Mesothelial cell of epicardium (in vitro differentiated cells): ENCODE data around the gene LIN54. TPM values are rescaled to one million over a fixed set of nuclear protein-coding genes. Genes with fewer than 3 reads are reported as not detected.

Experiments used
- DNase-seq, 2 experiments: peaks; one replicate each; pipeline ENCODE4 v3.0.0; 2021; ENCODE audit warnings: low spot score in 2 of 2; ENCODE audit not compliant: unreplicated experiment in 2 of 2
- H3K27ac Mint-ChIP-seq: 2 replicates; pipeline ENCODE4 v1.8.0; 2021; ENCODE audit warnings: mixed read lengths
- H3K27me3 Mint-ChIP-seq: 2 replicates; pipeline ENCODE4 v1.8.0; 2021; ENCODE audit warnings: low read depth, mixed read lengths
- H3K36me3 Mint-ChIP-seq: 2 replicates; pipeline ENCODE4 v1.8.0; 2021; ENCODE audit warnings: mixed read lengths
- H3K4me1 Mint-ChIP-seq: 2 replicates; pipeline ENCODE4 v1.8.0; 2021; ENCODE audit warnings: mixed read lengths
- H3K4me3 Mint-ChIP-seq: 2 replicates; pipeline ENCODE4 v1.8.0; 2021; ENCODE audit warnings: mild to moderate bottlenecking, moderate library complexity, mixed read lengths
- H3K9me3 Mint-ChIP-seq: 2 replicates; pipeline ENCODE4 v1.8.0; 2021; ENCODE audit warnings: mixed read lengths
- CTCF ChIP-seq: fragments of 200-600 bp; sonication (generic); IDR thresholded peaks from one replicate; pipeline ENCODE4 v1.5.0; 2021; ENCODE audit warnings: antibody characterized with exemption; ENCODE audit not compliant: unreplicated experiment
- total RNA-seq: library from RNA; stranded (reverse); gene quantifications from 3 replicates; pipeline ENCODE4 v1.2.1, GENCODE V29; 2021

Gene LIN54
- total RNA-seq, 1 donor from 2014 or later, result 12.9 TPM

GRCh38 chr4:83013420-83013867 lies 2.8 kb upstream of the LIN54 start:
- no peaks in the 10 kb centered on the region for H3K27me3 Mint-ChIP-seq
- H3K9me3 Mint-ChIP-seq, result no peaks in the 10 kb centered on the region
- H3K4me3 Mint-ChIP-seq, result peak overlapping the region; percentile 89
- peaks cover 33% of the 10 kb centered on the region for H3K4me1 Mint-ChIP-seq
- H3K27ac Mint-ChIP-seq, result peak overlapping the region; percentile 97
- H3K36me3 Mint-ChIP-seq, result no peaks in the 10 kb centered on the region
- no peak for TF ChIP-seq CTCF
- no peak for DNase-seq

- Mint-ChIP-seq H3K4me3 (peak overlapping the region; percentile 89), H3K27ac (peak overlapping the region; percentile 97), H3K27me3 (no peaks in the 10 kb centered on the region), H3K9me3 (no peaks in the 10 kb centered on the region), H3K4me1 (peaks cover 33% of the 10 kb centered on the region), H3K36me3 (no peaks in the 10 kb centered on the region)
- DNase-seq, result peak; percentile 96 to 98
- TF ChIP-seq CTCF, result peak; percentile 51
Measured at GRCh38 chr4:83012687-83013419, 2.2 kb upstream of the LIN54 start.

GRCh38 chr4:83012200-83012686 lies 1.6 kb upstream of the LIN54 start:
- Mint-ChIP-seq H3K9me3 (no peaks in the 10 kb centered on the region), H3K27ac (peak overlapping the region; percentile 95), H3K27me3 (no peaks in the 10 kb centered on the region), H3K4me3 (peak overlapping the region; percentile 86), H3K36me3 (no peaks in the 10 kb centered on the region), H3K4me1 (peaks cover 33% of the 10 kb centered on the region)
- DNase-seq, result peak; percentile 25 to 61
- TF ChIP-seq CTCF, result no peak

- Mint-ChIP-seq H3K4me1 (peaks cover 33% of the 10 kb centered on the region), H3K36me3 (no peaks in the 10 kb centered on the region), H3K4me3 (peak overlapping the region; percentile 86), H3K9me3 (no peaks in the 10 kb centered on the region), H3K27me3 (no peaks in the 10 kb centered on the region), H3K27ac (peak overlapping the region; percentile 95)
- DNase-seq, result no peak
- no peak for TF ChIP-seq CTCF
Measured at GRCh38 chr4:83011689-83012199, 1.1 kb upstream of the LIN54 start.

- DNase-seq, result no peak
- no peaks in the 10 kb centered on the region for H3K27me3 Mint-ChIP-seq
- H3K36me3 Mint-ChIP-seq, result no peaks in the 10 kb centered on the region
- TF ChIP-seq CTCF, result no peak
- peak overlapping the region; percentile 95 for H3K27ac Mint-ChIP-seq
- peaks cover 33% of the 10 kb centered on the region for H3K4me1 Mint-ChIP-seq
- peak overlapping the region; percentile 86 for H3K4me3 Mint-ChIP-seq
- no peaks in the 10 kb centered on the region for H3K9me3 Mint-ChIP-seq
Measured at GRCh38 chr4:83010111-83010521, 507 bp downstream of the LIN54 start.
